Panc1 (cell line): ENCODE data around the gene USP11. TPM values are rescaled to one million over a fixed set of nuclear protein-coding genes. Genes with fewer than 3 reads are reported as not detected.

ENCODE experiments used
- ATAC-seq: fragments of 200-7000 bp; cut with Tn5 transposase; 2 replicates; pipeline ENCODE4 v1.9.1; 2020; ENCODE audit warnings: mild to moderate bottlenecking, moderate library complexity
- BruUV-seq: library from RNA; stranded (reverse); fragments of 400-500 nt; replicated peaks from 2 replicates; lab custom pipeline; 2021; lab: Mats Ljungman, UMichigan
- CTCF ChIA-PET: fragments of 300-600 bp; sonication (Branson Sonifier 250); formaldehyde crosslinking; loops from one replicate; lab custom pipeline; 2022; ENCODE audit warnings: antibody characterized with exemption; lab: Charles Lee
- POLR2A ChIA-PET: fragments of 300-600 bp; sonication (Branson Sonifier 250); formaldehyde crosslinking; loops from one replicate; lab custom pipeline; 2022; ENCODE audit warnings: antibody characterized with exemption; lab: Charles Lee
- DNase-seq: peaks from one replicate; pipeline ENCODE4 v3.0.0-alpha.2; 2010; ENCODE audit warnings: low read depth, low spot score
- H3K27ac ChIP-seq: 2 replicates; pipeline ENCODE4 v1.5.1; 2011; ENCODE audit warnings: mild to moderate bottlenecking, low read length, inconsistent platforms
- H3K27me3 ChIP-seq: fragments of 200-500 bp; sonication (Bioruptor generic); 2 replicates; pipeline ENCODE4 v1.6.0; 2014; ENCODE audit warnings: low read length, inconsistent platforms; ENCODE audit not compliant: control insufficient read depth, insufficient read depth
- H3K36me3 ChIP-seq: fragments of 200-500 bp; sonication (Bioruptor generic); 2 replicates; pipeline ENCODE4 v1.5.1; 2014; ENCODE audit warnings: inconsistent platforms, mild to moderate bottlenecking, low read length, moderate library complexity; ENCODE audit not compliant: control insufficient read depth, insufficient read depth
- H3K4me1 ChIP-seq: 2 replicates; pipeline ENCODE4 v1.5.1; 2011; ENCODE audit warnings: inconsistent platforms, mild to moderate bottlenecking, low read length, moderate library complexity; ENCODE audit not compliant: control insufficient read depth, insufficient read depth
- H3K4me3 ChIP-seq, 2 experiments: 2 replicates each; pipeline ENCODE4 v1.5.1; 2011 to 2012; ENCODE audit warnings: low read depth in 2 of 2, low read length in 2 of 2, mild to moderate bottlenecking in 2 of 2, inconsistent platforms in 1 of 2, moderate library complexity in 1 of 2
- H3K9me3 ChIP-seq: fragments of 200-500 bp; sonication (Bioruptor generic); 2 replicates; pipeline ENCODE4 v1.5.1; 2014; ENCODE audit warnings: low read depth, mild to moderate bottlenecking, inconsistent platforms, low read length, moderate library complexity; ENCODE audit not compliant: control insufficient read depth, insufficient read depth
- POLR2AphosphoS5 ChIP-seq: IDR thresholded peaks from 2 replicates; pipeline ENCODE4 v1.6.1; 2012; ENCODE audit warnings: mild to moderate bottlenecking, low read depth, low read length, moderate library complexity
- SIN3A ChIP-seq: IDR thresholded peaks from 2 replicates; pipeline ENCODE4 v1.6.1; 2012; ENCODE audit warnings: low read depth, mild to moderate bottlenecking, low read length, moderate library complexity, borderline replicate concordance; ENCODE audit not compliant: insufficient read depth
- TCF7L2 ChIP-seq: IDR thresholded peaks from 2 replicates; pipeline ENCODE4 v1.6.1; 2011; ENCODE audit warnings: mild to moderate bottlenecking, low read depth, low read length, inconsistent platforms
- in situ Hi-C: cut with HindIII; loops from 2 replicates; pipeline ENCODE4 v1.10.0; 2016; ENCODE audit warnings: low sequenced_read_pairs, low pct_unique_long_range_greater_than_20kb
- intact Hi-C: fragments of 100-400 bp; cut with micrococcal nuclease; formaldehyde crosslinking; loops from one replicate; pipeline ENCODE4 v1.10.0; 2022; ENCODE audit not compliant: unreplicated experiment
- total RNA-seq: library from RNA; stranded (reverse); gene quantifications from one replicate; pipeline ENCODE4 v1.2.1, GENCODE V29; 2021; ENCODE audit not compliant: unreplicated experiment
- TF ChIP-seq, protein P1 (sequence below): fragments of 450-650 bp; IDR thresholded peaks from 2 replicates; pipeline ENCODE4 v1.5.1; 2017; ENCODE audit warnings: mild to moderate bottlenecking
- TF ChIP-seq, protein P2 (sequence below), 2 experiments: IDR thresholded peaks; 2 replicates each; pipeline ENCODE4 v1.6.1; 2011 to 2012; ENCODE audit warnings: low read depth in 2 of 2, control low read depth in 1 of 2, low read length in 1 of 2, mild to moderate bottlenecking in 1 of 2, moderate library complexity in 1 of 2; ENCODE audit not compliant: insufficient read depth in 1 of 2

USP11 gene
- total RNA-seq, 1 experiment from 2014 or later = 82.4 TPM

DNA sequence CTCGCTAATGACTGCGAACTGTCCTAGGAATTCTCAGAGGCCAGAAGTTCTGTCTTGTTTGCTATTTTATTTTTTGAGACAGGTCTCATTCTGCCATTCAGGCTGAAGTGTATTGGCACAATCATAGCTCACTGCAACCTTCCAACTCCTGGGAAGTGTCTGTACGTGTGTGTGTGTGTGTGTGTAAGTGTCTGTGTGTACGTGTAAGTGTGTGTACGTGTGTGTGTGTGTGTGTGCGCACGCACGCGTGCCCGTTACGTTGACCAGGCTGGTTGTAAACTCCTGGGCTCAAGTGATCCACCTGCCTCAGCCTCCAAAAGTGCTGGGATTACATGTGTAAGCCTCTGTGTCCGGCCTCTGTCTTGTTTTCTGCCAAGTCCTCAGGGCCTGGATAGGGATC is 24.7 kb upstream of the USP11 start:
- DNase-seq = no peak
- no peak overlapping the region for H3K4me3 ChIP-seq
- peaks cover 24% of the 10 kb centered on the region for H3K36me3 ChIP-seq
- in situ Hi-C loops = no loop called here
- no peaks in the 10 kb centered on the region for H3K9me3 ChIP-seq
- ATAC-seq = no peak
- TF ChIP-seq, protein P1, sequence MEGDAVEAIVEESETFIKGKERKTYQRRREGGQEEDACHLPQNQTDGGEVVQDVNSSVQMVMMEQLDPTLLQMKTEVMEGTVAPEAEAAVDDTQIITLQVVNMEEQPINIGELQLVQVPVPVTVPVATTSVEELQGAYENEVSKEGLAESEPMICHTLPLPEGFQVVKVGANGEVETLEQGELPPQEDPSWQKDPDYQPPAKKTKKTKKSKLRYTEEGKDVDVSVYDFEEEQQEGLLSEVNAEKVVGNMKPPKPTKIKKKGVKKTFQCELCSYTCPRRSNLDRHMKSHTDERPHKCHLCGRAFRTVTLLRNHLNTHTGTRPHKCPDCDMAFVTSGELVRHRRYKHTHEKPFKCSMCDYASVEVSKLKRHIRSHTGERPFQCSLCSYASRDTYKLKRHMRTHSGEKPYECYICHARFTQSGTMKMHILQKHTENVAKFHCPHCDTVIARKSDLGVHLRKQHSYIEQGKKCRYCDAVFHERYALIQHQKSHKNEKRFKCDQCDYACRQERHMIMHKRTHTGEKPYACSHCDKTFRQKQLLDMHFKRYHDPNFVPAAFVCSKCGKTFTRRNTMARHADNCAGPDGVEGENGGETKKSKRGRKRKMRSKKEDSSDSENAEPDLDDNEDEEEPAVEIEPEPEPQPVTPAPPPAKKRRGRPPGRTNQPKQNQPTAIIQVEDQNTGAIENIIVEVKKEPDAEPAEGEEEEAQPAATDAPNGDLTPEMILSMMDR = no peak
- TF ChIP-seq SIN3A (no peak), TCF7L2 (no peak), POLR2AphosphoS5 (no peak)
- TF ChIP-seq, protein P2, sequence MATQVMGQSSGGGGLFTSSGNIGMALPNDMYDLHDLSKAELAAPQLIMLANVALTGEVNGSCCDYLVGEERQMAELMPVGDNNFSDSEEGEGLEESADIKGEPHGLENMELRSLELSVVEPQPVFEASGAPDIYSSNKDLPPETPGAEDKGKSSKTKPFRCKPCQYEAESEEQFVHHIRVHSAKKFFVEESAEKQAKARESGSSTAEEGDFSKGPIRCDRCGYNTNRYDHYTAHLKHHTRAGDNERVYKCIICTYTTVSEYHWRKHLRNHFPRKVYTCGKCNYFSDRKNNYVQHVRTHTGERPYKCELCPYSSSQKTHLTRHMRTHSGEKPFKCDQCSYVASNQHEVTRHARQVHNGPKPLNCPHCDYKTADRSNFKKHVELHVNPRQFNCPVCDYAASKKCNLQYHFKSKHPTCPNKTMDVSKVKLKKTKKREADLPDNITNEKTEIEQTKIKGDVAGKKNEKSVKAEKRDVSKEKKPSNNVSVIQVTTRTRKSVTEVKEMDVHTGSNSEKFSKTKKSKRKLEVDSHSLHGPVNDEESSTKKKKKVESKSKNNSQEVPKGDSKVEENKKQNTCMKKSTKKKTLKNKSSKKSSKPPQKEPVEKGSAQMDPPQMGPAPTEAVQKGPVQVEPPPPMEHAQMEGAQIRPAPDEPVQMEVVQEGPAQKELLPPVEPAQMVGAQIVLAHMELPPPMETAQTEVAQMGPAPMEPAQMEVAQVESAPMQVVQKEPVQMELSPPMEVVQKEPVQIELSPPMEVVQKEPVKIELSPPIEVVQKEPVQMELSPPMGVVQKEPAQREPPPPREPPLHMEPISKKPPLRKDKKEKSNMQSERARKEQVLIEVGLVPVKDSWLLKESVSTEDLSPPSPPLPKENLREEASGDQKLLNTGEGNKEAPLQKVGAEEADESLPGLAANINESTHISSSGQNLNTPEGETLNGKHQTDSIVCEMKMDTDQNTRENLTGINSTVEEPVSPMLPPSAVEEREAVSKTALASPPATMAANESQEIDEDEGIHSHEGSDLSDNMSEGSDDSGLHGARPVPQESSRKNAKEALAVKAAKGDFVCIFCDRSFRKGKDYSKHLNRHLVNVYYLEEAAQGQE (IDR thresholded peaks at IDR 0.05; ENCODE audit: insufficient read depth in 1 of 2, low read depth in 2 of 2, low read length in 1 of 2) = no peak
- intact Hi-C loops = no loop called here
- no TSS peak for BruUV-seq
- H3K27me3 ChIP-seq = no peaks in the 10 kb centered on the region
- CTCF ChIA-PET = no interaction called here
- POLR2A ChIA-PET = no interaction called here
- H3K4me1 ChIP-seq = no peaks in the 10 kb centered on the region
- no peak overlapping the region for H3K27ac ChIP-seq

- Histone ChIP-seq H3K4me3 (no peak overlapping the region), H3K4me1 (no peaks in the 10 kb centered on the region; the same call in 1 of the 2 replicates), H3K27me3 (no peaks in the 10 kb centered on the region), H3K9me3 (no peaks in the 10 kb centered on the region), H3K27ac (no peak overlapping the region), H3K36me3 (peaks cover 22% of the 10 kb centered on the region)
- intact Hi-C loops (no loop called here), in situ Hi-C loops (no loop called here)
- TF ChIP-seq, protein P2 (IDR thresholded peaks at IDR 0.05; ENCODE audit: insufficient read depth in 1 of 2, low read depth in 2 of 2, low read length in 1 of 2) = no peak
- TF ChIP-seq TCF7L2 = no peak
- TF ChIP-seq, protein P1 = no peak
- TF ChIP-seq POLR2AphosphoS5 = no peak
- TF ChIP-seq SIN3A = no peak
- ChIA-PET CTCF (no interaction called here), POLR2A (interaction anchor here (0.6 kb wide), 1 partner anchor 21 kb away, joined by 3 read pairs; no protein-coding TSS in a partner anchor)
- no TSS peak for BruUV-seq
- ATAC-seq (no peak), DNase-seq (no peak)
Observed at GRCh38 chrX:47209508-47210238, 23.1 kb upstream of the USP11 start.
